A673 (cell line): ENCODE data around the gene C3orf22.

Experiments
- EZH2 ChIP-seq: fragments of 200-600 bp; sonication (generic); IDR thresholded peaks from 2 replicates; pipeline ENCODE4 v1.6.1; 2017; ENCODE audit warnings: borderline replicate concordance, low read depth, mild to moderate bottlenecking, mixed read lengths, antibody characterized with exemption, low read length; ENCODE audit not compliant: poor library complexity, severe bottlenecking
- TF ChIP-seq, protein P1 (sequence below): fragments of 300-800, 200-600 bp; sonication (generic); conservative IDR thresholded peaks from 2 replicates; pipeline ENCODE4 v1.5.1; 2017; ENCODE audit warnings: low read depth, mild to moderate bottlenecking, antibody characterized with exemption, low read length, moderate library complexity, mixed read lengths

DNA sequence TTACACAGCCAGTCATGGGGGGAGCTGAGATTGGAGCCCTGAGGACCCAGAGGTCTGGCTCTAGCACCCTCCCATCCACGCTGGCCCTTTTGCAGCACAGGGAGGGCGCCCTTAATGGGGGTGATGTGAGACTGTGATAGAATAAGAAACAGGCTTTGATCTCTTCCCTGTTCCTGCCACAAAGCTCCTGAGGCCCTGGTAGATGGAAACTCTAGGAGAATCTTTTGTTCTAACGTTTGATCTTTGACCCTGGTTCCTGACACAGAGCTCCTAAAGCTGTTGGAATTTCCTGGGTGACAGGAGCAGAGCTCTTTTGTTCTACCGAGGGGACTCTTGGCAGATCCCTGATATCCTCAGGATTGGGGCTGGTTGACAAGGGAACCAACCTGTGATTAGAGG lies 40.0 kb downstream of the C3orf22 start:
- TF ChIP-seq, protein P1, sequence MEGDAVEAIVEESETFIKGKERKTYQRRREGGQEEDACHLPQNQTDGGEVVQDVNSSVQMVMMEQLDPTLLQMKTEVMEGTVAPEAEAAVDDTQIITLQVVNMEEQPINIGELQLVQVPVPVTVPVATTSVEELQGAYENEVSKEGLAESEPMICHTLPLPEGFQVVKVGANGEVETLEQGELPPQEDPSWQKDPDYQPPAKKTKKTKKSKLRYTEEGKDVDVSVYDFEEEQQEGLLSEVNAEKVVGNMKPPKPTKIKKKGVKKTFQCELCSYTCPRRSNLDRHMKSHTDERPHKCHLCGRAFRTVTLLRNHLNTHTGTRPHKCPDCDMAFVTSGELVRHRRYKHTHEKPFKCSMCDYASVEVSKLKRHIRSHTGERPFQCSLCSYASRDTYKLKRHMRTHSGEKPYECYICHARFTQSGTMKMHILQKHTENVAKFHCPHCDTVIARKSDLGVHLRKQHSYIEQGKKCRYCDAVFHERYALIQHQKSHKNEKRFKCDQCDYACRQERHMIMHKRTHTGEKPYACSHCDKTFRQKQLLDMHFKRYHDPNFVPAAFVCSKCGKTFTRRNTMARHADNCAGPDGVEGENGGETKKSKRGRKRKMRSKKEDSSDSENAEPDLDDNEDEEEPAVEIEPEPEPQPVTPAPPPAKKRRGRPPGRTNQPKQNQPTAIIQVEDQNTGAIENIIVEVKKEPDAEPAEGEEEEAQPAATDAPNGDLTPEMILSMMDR: no peak
- TF ChIP-seq EZH2: no peak
